A204.1 (cell line): Measurements from ENCODE around the gene EPHA6.

Experiments
- FAIRE-seq: peaks from 2 replicates; lab custom pipeline; 2012; peaks lifted over from hg19 to GRCh38; lab: Jason Lieb, UNC

The EPHA6 gene

GRCh38 chr3:97711654-97712053, 897.3 kb downstream of the EPHA6 start:
- no peak for FAIRE-seq

DNA sequence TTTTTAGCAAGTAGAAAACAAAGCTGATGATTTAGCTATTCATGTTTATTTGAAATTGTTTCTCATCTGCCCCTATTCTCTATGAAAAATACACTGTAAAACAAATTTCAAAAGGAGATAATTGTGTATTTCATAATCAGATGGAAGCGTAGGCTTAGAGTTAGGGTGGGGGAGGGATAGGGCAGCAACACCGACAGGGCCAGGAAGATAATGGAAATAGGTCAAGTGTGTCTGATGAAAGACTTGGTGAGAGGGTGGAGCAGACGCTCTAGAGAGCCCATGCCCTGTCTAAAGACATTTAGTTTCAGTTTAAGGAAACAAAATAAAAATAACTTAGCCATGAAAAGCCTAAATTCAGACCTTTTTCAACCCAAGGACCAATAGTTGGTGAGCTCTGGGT, 898.5 kb downstream of the EPHA6 start:
- FAIRE-seq, result no peak

DNA sequence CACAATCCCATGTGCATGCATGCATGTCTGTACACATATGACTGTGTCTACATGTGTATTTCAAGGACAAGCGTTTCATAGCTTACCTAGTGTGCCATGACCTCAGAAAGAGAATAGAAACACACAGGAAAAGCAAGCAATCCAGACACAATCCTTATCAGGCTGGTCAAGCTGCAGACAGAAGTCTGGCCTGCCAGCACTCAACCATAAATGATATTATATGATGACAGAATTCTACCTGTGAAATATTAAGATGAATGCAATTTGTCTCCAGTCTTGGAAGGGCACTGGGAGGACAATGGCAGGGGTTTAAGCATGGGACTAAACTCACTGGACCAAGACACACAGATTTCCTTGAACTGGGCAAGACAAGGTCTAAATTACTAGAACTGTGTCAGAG, 899.2 kb downstream of the EPHA6 start:
- no peak for FAIRE-seq

DNA sequence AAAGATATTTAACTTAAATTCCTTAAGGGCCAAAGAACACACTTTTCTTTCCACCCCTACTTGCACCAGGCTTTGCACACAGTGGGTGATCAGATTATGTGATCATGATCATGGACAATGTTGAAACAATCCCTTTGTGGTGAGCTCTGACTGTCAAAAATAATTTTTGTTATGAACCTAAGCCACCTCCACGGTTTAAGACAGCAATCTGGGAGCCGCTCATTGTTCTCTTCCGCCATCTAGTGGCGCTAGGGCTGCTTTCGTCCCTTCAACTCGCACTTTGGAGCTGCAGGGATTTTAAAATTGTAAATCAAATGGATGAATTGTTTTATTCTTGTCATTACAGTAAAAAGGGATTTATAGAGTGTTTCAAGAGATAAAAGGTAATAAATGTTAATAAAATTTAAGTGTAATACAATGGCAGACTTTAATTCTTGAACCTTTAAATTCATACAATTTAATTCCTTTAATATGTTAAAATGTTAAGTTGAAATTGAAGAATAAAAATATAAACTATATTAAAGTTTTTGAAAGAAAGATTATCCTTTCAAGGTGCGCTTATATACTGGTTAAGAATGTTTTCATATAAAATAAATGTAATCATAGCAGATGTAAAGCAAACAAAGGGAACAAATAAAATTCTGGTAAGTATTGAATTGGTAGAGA, 904.9 kb downstream of the EPHA6 start:
- peak; percentile 95 for FAIRE-seq

- FAIRE-seq, result no peak
Measured at GRCh38 chr3:97720417-97720816, 906.0 kb downstream of the EPHA6 start.

DNA sequence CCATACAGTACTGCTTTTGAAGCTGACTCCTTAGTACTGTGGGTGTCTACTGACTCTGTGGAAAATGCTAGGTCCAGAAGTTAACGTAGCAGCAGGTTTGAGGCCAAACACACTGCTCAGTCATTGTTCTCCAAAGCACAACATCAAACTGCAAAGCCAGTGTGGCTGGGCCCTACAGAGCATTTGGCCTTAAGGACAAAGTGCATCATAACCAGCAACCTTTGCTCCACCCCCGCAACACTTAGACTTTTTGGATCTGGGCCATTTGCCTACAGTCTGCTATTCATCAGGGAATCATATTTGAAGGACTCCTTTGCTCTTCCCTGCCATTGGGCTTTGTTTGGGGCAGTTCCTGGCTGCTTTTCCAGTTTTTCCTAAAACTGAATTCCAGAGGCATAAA, 907.1 kb downstream of the EPHA6 start:
- FAIRE-seq, result no peak

GRCh38 chr3:97736928-97737327, 922.5 kb downstream of the EPHA6 start:
- no peak for FAIRE-seq

DNA sequence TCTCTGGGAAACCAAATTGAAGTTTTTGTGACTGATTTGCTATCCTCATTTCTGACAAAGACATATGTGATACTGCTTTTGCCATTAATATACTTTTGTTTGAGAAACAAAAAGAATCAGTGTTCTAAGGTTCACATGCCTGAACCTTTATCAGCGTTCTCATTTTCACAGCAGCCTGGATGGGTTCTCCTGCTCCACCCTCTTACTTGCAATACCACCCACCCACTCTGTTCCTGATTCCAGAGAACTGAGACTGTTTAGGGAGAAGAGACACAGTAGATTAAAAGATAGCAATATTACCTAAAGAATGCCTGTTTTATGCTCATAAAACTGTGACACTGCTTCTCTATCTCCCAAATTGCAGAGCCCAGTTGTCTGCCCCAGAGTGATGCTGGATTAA, 924.4 kb downstream of the EPHA6 start:
- FAIRE-seq, result no peak

GRCh38 chr3:97742036-97742435, 927.6 kb downstream of the EPHA6 start:
- no peak for FAIRE-seq

- FAIRE-seq, result no peak
Measured at GRCh38 chr3:97744289-97744688, 929.9 kb downstream of the EPHA6 start.

- no peak for FAIRE-seq
Measured at GRCh38 chr3:97763586-97764406, 949.4 kb downstream of the EPHA6 start.

- FAIRE-seq, result no peak
Measured at GRCh38 chr3:97764407-97765238, 950.2 kb downstream of the EPHA6 start, which contains the start of gene ARL6. Gene ARL6, plus strand, starts transcription at chr3:97764758. Its CDS starts 3,350 bp downstream, at chr3:97768108.

- FAIRE-seq, result no peak
Measured at GRCh38 chr3:97765336-97765735, 950.9 kb downstream of the EPHA6 start.

GRCh38 chr3:97772926-97773325, 958.5 kb downstream of the EPHA6 start:
- FAIRE-seq, result no peak

DNA sequence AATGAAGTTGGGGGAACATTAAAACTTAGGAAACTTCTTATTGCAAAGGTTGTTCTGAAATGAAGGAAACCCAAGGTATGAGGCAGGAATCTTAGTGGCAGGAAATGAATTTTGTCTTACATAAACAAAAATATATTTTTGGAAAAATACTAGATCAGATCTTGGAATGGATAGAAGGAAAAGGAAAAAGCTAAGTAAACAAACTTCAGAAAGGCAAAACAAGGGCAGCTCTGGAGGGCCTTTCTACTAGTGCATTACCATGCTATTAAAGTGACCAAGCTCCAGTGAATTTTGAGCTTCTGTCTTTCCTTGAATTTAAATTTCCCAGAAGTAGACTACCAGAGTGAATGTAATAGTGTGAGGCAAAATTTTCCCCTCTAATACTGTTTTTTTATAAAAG, 963.8 kb downstream of the EPHA6 start:
- no peak for FAIRE-seq

DNA sequence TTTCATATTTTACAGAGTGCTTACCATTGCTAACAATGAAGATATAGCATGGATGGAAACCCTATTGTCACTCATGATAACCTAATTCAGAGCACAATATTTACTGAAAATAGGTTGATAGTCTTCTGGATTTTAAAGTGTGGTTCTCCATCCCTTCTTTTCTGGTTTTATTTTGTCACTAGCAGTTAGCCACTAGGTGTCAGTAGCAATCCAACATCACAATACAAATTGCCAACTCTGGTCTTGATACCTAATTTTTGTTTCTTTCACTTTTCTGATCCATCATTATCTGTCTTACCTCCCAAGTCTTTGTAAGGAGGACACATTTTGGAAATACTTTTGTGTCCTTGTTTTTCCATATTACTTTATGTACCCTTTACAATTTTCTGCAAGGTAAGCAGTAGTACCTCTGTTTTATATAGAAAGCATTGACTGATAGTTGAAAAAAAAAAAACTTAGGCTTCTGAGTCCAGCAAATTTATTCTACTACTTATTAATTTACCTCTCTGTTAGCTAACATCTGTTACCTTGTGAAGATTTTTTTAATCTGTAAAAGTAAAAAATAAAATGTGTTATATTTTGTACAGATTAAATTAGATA, 979.1 kb downstream of the EPHA6 start:
- peak; percentile 97 for FAIRE-seq

GRCh38 chr3:97795951-97796350, 981.6 kb downstream of the EPHA6 start:
- FAIRE-seq, result no peak
